GM19351 (cell line): Measurements from ENCODE around the gene OR51A7.
"Not testable (repeated sequence)": the region's sequence is repeated elsewhere in the genome, so short reads cannot be mapped to it uniquely, and the experiment has no call there.

Source experiments
- ATAC-seq: cut with Tn5 transposase; IDR thresholded peaks from one replicate; pipeline ENCODE4 v1.9.1; 2021; ENCODE audit warnings: mild to moderate bottlenecking, moderate library complexity; ENCODE audit not compliant: unreplicated experiment

Gene OR51A7, protein sequence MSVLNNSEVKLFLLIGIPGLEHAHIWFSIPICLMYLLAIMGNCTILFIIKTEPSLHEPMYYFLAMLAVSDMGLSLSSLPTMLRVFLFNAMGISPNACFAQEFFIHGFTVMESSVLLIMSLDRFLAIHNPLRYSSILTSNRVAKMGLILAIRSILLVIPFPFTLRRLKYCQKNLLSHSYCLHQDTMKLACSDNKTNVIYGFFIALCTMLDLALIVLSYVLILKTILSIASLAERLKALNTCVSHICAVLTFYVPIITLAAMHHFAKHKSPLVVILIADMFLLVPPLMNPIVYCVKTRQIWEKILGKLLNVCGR

DNA sequence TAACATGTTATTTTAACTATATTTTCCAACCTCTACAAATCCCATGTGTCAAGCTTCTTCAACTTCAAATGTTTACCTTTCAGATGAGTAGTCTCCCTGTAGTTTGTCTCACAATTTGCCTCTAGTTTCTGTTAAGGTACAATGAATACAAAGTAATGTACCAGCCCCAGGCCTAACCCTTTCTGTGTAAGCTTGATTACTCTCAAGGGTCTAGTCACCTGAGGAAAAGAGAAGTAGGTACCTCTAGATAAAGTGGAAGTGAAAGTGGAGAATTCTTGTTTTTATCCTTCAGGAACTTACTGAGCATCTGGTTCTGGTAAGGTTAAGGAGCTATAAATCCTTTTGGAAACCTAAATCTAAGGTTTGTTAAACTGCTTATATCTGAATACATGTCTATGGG lies at the start of gene OR51A7:
Gene OR51A7, plus strand, starts transcription at position 300 of the 400 bp plus-strand sequence. CDS start 3,587 bp downstream, outside the sequence.
- no peak for ATAC-seq

DNA sequence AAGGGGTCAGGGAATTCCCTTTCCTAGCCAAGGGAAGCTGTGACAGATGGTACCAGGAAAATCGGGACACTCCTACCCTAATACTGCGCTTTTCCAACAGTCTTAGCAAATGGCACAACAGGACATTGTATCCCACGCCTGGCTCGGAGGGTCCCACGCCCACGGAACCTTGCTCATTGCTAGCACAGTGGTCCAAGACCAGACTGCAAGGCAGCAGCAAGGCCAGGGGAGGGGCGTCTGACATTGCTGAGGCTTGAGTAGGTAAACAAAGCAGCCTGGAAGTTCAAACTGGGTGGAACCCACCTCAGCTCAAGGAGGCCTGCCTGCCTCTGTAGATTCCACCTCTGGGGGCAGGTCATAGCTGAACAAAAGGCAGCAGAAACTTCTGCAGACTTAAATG lies 49.3 kb upstream of the OR51A7 start:
- ATAC-seq = not testable (repeated sequence)

DNA sequence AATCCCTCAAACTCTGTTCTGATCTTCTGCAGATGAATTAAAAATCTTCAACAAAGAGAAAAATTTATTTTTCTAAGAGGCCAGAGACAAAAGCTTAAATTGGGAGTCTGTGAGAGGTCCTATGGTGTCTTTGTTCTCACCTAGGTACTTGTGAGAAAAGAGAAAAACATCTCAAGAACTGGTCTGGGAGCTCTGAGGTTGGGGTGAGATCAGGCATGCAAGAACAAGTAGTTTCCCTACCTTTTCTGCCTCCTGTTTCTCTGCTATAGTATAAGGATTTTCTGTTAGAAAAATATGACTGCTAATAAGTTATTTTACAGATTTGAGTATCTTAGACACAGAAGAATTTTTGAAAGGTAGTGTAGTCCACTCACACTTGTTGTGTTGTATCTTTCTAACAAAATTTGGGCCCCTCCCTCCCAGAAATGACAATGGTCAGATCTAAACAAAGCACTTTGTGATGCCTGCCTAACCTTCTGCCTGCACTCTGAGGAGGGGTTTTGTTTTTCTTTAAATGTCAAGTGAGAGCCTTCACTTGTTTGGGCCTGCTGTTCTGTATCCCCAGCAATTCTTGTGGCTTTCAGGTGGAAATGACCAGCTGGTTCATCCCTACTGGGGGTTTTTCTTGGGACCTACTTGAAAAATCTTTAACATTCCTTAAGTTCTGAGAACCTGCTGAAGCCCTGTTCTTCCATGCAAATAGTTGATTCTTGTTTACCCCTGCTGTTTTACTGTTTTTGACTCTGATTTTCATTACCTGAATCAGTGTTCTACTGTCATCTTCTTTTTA lies 40.9 kb upstream of the OR51A7 start:
- no peak for ATAC-seq

DNA sequence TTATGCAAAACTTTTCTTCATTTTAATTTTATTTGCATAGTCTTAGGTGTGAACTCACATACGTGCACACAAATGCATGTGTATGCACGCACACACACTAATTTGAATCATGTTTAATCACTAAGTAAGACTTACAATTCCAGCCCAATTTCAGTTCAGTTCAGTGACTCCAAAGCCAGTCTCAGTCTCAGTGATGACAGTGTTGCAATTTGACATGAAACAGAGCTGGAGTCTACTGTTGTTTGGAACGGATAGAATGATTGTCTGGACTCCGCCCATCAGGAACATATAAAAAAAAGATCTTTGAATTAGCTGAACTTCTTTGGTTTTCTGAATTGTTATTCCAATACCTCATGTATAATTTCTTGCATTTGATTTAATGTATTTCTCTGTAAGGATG lies 39.7 kb upstream of the OR51A7 start:
- ATAC-seq = no peak

DNA sequence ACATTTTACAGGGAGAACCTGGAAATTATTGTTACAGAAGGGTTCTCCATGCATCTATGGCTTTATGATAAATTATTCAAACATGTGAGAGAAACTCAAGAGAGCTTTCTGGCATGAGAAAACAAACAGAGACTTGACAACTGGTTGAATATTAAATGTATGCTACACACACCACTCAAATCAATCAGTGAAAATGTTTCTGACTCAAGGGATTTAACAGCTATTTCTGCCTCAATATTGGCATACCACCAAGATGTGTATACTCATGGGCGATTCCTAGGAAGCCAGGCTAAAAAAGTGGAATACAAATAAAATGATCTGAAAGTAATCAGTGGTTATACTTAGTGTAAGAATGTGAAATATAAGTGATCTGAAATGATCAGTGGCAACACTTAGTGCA lies 37.7 kb upstream of the OR51A7 start:
- no peak for ATAC-seq

DNA sequence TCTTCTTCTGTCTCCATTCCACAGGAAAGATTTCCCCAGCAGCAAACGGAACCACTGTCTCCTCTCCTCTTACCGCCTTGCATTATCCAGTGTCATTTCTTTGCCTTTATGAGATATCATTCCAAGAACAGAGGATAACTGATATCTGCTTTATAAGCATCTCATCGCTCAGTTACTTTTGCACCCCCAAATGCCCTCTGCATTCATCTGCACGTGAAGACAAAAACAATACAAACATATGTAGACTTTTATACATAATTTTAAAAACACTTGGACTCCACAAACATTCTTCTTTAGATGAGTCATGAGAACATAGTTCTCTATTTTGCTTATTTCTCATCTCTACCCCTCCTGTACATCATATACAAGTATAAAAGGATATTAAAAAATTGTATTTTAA lies 22.4 kb upstream of the OR51A7 start:
- no peak for ATAC-seq

DNA sequence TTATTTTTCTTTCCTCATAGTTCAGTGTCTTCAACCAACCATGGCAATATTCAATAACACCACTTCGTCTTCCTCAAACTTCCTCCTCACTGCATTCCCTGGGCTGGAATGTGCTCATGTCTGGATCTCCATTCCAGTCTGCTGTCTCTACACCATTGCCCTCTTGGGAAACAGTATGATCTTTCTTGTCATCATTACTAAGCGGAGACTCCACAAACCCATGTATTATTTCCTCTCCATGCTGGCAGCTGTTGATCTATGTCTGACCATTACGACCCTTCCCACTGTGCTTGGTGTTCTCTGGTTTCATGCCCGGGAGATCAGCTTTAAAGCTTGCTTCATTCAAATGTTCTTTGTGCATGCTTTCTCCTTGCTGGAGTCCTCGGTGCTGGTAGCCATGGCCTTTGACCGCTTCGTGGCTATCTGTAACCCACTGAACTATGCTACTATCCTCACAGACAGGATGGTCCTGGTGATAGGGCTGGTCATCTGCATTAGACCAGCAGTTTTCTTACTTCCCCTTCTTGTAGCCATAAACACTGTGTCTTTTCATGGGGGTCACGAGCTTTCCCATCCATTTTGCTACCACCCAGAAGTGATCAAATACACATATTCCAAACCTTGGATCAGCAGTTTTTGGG lies 21.6 kb upstream of the OR51A7 start, which contains the start of gene OR51T1:
Gene OR51T1, plus strand, starts transcription at position 41 of the 641 bp plus-strand sequence. Its CDS starts 0 bp downstream, at position 41.
- ATAC-seq = no peak

DNA sequence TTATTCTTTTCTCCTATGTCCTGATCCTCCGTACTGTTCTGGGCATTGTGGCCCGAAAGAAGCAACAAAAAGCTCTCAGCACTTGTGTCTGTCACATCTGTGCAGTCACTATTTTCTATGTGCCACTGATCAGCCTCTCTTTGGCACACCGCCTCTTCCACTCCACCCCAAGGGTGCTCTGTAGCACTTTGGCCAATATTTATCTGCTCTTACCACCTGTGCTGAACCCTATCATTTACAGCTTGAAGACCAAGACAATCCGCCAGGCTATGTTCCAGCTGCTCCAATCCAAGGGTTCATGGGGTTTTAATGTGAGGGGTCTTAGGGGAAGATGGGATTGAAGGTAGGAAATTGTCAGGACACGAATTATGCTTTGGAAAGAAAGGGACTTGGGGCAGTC lies 21.0 kb upstream of the OR51A7 start:
- ATAC-seq = no peak

DNA sequence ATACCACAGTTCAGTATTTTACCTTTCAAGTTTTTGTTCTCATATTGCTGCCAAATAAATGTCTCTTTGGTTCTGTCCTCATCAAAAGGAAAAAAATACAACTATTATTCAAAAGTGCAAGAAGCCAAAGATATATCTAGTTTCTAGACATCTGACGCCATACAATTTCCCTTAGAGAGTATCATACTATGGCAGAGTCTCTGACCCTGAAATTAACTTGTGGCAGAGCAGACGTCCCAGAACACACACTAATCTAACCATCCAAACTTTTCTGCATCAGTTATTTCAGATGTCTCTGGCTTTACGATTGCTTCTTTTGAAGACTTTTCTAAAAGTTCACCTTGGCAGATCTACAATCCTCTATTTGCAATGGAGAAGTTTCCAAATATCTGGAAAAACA lies 19.2 kb upstream of the OR51A7 start:
- no peak for ATAC-seq

DNA sequence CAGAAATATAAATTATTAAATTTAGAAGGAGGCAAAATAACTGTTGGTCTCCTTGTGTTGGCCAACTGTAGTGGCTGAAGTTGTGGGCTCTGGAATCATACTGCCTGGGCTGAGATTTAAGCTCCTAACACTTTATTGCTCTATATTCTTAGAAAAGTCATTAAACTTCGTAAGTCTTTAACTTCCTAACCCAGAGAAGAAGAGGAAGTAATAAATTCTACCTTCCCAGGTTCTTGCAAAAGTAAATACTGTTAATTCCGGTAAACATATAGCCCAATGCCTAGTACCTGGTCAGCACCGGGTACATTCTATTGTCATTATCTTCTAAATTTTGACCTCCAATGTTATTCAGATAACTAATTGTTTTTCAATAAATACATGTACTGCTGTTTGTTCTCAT lies 17.4 kb upstream of the OR51A7 start:
- no peak for ATAC-seq

DNA sequence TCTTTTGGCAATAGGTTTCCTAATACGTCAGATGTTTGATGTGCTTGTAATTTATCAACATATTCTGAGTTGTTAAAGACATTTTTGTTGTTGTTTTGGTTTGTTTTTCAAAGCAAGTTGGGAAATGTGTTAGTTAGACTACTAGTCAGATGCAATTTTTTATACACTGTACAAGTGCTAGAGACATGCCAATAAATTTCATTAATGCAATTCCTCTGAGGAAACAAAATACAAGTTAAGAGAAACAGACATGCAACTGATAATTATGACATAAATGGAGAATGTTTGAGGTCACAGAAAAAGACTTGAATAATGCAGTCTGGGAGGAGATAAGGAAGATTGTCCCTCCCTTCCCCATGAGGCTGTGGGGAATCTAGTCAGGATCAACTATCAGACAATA lies 16.0 kb upstream of the OR51A7 start:
- no peak for ATAC-seq

DNA sequence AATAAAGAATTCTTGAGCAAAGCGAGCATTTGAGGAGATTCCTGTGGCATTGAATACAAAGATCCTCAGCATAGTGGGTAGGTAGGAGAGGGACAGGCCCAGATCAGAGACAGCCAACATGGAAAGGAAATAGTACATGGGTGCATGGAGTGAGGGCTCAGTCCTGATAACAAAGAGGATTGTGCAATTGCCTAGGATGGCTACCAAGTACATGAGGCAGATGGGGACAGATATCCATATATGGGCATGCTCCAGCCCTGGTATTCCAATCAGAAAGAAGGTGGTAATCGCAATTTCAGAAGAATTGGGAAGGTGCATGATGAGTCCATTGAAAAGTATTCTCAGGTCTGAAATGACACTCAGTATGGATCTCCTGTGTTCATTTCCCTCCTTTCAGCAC lies 13.3 kb upstream of the OR51A7 start:
- no peak for ATAC-seq

DNA sequence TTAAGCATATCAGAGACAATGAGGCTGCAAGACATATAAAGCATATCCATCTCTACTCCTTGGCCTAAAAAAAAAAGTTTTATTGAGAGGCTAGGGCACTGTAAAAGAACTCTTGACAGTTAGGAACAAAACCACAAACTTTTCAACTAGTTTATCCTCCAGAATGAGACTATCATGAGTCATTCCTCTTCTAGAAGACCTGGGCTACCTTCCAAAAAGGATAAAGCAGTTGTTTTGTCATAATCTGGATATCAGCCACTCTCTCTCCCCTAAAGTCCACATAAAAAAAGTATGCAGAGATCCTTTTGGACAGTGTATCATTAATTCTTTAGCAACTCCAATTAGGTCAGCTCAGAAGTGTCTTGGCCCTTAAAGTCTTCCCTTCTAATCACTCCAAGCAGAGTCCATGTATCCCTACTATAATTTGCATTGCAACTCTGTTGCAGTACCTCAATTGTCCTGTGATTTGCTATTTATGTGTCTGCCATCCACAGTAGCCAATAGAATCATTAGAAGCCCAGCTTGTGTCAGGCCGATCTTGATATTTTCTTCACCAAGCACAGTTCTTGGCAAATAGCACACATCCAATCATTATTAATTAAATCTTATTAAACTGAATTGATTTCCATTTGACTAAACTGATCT lies 11.5 kb upstream of the OR51A7 start:
- ATAC-seq = no peak

DNA sequence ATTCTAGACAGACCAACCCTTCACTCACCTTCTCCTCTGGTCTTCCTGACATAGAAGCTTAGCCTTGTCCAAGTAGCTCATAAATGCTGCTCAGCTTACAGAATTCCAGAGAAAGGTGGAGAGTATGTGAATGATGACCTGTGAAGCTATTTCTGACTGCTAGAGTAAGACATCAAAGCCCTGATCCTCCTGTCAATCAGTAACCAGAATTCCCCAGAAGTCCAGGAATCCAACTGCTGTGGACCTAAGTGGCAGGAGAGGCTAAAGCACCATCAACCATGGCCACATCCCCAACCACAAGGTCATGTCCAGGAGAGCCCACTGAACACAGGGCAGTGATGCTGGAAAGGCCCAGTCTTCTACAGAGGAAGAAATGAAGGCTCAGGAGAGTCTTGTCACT lies 13.0 kb downstream of the OR51A7 start:
- ATAC-seq = no peak

DNA sequence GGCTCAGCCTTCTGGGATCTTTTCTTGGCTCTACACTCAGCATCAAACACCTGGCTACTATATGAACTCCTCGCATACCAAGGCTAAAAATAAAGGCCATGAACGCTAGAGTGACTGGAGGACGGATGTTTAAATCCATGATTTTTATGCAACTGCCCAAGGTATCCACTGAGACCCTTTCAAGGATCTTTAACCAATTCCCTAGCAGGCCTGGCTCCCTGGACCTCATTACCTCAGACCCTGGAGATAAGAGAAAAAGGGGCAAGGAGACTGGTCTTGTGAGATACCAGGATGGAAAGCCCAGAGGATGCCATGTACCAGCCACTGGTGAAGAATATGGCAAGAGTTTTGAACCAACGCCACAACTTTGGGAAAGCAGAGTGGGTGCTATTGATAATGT lies 15.7 kb downstream of the OR51A7 start, which contains the start of gene OR51G2:
Gene OR51G2, minus strand, starts transcription at position 101 of the 400 bp plus-strand sequence. CDS start 3,687 bp downstream, outside the sequence.
- no peak for ATAC-seq

DNA sequence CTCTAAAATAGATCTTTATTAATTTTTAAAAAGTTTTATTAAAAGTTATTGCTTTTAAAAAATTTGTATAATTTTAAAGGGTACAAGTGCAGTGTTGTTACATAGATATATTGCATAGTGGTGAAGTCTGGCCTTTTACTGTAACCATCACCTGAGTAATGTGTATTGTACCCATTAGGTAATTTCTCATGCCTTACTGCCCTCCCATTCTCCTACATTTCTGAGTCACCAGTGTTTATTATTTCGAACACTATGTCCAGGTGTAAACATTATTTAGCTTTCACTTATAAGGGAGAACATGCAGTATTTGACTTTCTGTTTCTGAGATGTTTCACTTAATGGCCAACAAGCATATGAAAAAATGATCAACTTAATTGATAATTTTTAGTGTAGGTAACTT lies 18.2 kb downstream of the OR51A7 start:
- ATAC-seq = no peak

DNA sequence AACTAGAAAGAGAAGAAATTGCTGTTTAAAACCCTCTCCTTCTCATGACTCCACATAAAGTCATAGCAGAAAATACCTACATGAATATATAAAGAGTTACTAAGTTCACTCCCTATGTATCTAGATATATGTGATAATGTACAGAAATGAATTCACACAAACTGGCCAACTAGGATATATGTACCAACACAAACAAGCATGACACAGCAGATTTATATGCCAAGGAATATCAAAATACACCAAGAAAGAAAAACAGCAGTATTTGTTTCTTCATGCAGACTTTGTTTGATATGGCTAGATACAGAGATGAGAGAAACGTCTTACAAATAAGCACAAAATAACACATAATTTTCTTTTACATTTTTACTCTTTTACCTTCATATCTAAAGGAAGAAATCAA lies 18.7 kb downstream of the OR51A7 start:
- ATAC-seq = no peak

DNA sequence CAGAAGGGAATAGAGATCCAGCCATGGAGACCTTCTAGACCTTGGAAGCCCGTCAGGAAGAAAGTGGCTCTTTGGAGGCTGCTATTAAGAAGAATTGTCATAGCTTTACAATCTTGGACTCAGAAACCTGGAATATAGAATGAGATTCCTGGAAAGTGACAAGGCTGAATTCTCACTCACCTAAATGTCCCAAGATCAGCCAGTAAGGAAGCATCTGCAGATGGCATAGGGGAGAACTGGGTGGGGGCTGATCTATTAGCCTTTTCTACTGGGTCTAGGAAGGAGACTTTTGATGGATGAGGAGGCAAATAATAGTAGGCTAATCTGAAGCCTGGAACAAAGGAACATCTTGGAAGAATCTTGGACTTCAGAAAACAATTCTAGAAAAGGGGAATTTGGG lies 20.7 kb downstream of the OR51A7 start, which contains the start of gene OR51G1:
Gene OR51G1, minus strand, starts transcription at position 101 of the 400 bp plus-strand sequence. Its CDS starts 0 bp downstream, at position 101.
- ATAC-seq = no peak

DNA sequence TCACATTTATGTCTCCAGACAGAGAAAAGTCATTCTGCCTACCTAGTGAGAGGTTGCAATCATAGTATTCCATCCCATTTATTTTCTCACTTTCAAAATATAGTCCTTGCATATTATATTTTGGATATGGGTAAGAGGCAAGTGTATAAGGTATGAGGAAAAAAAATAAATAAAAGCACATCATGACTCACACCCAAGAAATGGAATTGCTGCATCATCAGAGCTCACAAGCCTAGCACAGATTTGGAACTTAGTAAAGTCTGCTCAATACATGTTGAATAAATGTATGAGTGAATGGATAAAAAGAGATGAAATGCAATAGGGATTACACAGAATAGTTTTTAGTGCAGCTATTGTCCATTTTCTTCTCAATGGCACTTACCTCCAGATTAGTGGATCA lies 23.0 kb downstream of the OR51A7 start:
- no peak for ATAC-seq

DNA sequence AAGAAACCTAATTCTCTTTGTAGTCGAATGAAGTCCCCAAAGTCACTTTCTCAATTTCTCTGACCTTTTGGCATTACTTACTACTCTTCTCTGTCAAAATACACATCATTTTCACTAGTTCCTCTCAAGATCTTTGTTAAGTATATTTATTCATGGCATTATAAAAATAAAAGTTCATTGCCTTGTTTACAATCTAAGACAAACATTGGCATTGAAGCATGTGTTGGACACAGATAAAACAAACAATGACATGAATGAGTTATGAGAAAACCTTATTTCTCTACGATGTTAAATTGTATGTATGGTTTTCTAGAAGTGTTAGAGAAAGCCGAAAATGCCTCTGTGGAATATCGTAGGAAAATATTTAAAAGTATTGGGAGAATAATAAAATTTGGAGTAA lies 29.2 kb downstream of the OR51A7 start:
- no peak for ATAC-seq

DNA sequence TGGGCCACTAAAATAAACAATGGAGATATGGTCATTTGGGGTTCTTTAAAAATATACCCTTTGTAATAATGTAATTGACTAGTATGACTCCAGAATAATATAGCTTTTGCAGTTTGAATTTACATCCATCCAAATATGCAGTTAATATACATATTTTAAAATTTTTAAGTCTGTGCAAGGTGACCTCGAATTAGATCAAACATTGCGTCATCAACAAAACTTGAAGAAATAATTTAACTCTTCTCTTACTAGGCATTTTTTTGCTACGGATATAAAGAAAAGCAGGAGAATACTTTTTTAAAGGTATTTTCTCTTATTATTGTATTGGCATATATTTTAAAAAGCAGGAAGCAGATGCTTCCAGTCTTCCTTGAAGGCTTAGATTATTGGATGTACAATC lies 33.2 kb downstream of the OR51A7 start:
- no peak for ATAC-seq
